ENCODE data around the gene ZNF530.

ZNF530 gene

DNA sequence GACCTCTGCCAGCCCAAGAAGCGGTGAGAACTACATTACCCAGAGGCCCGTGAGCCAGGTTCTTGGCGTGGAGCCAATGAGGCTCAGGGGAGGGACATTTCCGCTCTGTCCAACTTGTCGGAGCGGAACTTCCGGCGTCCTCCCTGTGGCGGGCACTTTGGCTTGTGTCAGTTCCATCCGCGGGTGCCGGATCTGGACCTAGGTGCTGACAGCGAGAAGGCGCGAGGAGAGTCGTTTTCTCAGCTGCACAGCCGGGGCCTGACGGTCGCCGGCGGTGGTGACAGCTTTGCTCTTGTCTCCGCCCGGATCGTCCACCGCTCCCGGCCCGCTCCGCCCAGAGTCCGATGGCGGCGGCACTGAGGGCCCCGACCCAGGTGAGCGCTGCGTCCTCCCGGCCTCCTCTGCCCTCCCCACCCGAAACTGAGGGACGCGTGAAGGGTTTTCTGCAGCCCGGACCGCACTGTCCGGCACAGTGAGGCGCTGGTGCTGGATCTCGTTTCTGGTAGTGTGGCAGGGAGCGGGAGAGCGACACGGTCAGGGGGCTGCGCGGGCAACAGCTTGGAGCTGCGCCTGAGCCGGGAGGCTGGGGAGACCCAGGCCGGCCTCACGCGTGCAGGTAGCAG is at the start of gene ZNF530:
TSS of gene ZNF530 (plus strand) at position 125 of the 623 bp plus-strand sequence. CDS start 4,461 bp downstream, outside the sequence.
- peak within 1 kb of the TSS; percentile 81 for H3K4me3 ChIP-seq
- H3K36me3 ChIP-seq (replicated peaks) = peaks cover 2% of the 10 kb centered on the region; the same call in 1 of the 2 replicates
- H3K4me1 ChIP-seq = peaks cover 4% of the 10 kb centered on the region
- peak; percentile 75 to 94 for DNase-seq (ENCODE audit: low spot score in 2 of 2)
- H3K27me3 ChIP-seq (ENCODE audit: low read depth) = no peaks in the 10 kb centered on the region
- in situ Hi-C loops (cut with MboI; ENCODE audit: low sequenced_read_pairs) = no loop called here
- H3K9me3 ChIP-seq = peaks cover 13% of the 10 kb centered on the region; the same call in 1 of the 2 replicates

DNA sequence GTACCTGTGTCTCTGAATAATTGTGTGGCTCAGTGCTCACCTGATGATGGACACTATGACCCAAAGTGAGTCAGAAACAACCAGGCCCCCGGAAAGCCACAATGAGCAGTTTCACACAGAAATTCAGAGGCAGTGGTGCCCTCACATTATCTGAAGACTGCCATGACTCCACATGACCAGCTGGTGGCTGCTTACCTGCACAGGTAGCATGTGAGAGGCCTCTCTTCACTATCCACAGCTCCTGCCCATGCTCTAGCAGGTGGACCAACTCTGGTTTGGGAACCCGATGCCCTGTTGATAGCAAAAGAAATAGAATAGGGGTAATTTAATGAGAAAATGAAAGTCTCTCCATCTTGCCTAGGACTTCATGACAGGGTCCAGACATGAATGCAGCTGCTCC is 47.3 kb upstream of the ZNF530 start:
- in situ Hi-C loops (cut with MboI; ENCODE audit: low sequenced_read_pairs) = no loop called here
- no peaks in the 10 kb centered on the region for H3K27me3 ChIP-seq (ENCODE audit: low read depth)
- no peak overlapping the region for H3K4me3 ChIP-seq
- no peak for DNase-seq (ENCODE audit: low spot score in 2 of 2)
- H3K9me3 ChIP-seq = peaks cover 8% of the 10 kb centered on the region
- H3K4me1 ChIP-seq = no peaks in the 10 kb centered on the region
- H3K36me3 ChIP-seq (replicated peaks) = peaks cover 68% of the 10 kb centered on the region

DNA sequence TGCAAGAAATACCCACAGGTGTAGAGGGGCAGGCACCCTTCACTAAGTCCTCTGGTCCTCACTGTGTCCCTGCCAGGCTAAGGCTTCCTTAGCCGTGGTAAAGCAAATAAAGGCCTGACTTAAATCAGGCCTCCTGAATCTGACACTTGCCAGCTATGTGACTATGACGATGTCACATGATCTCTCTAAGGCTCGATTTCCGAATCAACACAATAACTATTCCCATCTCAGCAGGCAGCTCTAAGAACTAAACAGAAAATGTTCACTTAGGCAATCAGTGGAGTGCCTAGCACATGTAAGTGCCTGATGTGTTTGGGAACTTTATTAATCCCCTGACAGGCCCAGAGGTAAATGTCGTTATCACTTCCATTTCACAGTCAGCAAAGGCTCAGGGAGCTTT is 42.0 kb upstream of the ZNF530 start:
- H3K4me3 ChIP-seq = no peak overlapping the region
- in situ Hi-C loops (cut with MboI; ENCODE audit: low sequenced_read_pairs) = no loop called here
- peaks cover 23% of the 10 kb centered on the region for H3K36me3 ChIP-seq (replicated peaks)
- no peak for DNase-seq (ENCODE audit: low spot score in 2 of 2)
- H3K9me3 ChIP-seq = peaks cover 4% of the 10 kb centered on the region; the same call in 1 of the 2 replicates
- H3K27me3 ChIP-seq (ENCODE audit: low read depth) = no peaks in the 10 kb centered on the region
- no peaks in the 10 kb centered on the region for H3K4me1 ChIP-seq

DNA sequence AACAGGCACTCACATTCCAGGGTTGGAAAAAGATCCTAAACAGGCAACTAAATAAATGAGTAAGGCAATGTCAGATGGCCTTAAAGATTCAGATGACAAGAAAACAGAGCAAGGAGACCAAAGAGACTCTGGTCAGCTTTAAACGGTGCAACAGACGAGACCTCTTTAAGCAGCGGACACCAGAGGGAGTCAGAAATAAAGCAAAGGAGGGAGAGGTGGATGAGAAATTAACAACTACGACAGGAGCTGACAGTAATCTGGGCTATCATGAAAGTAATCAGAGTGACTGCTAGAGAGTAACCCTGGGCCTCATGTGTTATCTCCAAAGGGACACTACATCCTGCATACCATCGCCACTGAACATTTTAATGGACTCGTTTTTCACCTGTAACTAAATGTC is 41.2 kb upstream of the ZNF530 start:
- H3K27me3 ChIP-seq (ENCODE audit: low read depth) = no peaks in the 10 kb centered on the region
- no peak for DNase-seq (ENCODE audit: low spot score in 2 of 2)
- H3K4me3 ChIP-seq = peak overlapping the region; percentile 75
- peaks cover 22% of the 10 kb centered on the region for H3K36me3 ChIP-seq (replicated peaks)
- in situ Hi-C loops (cut with MboI; ENCODE audit: low sequenced_read_pairs) = no loop called here
- no peaks in the 10 kb centered on the region for H3K4me1 ChIP-seq
- peaks cover 7% of the 10 kb centered on the region for H3K9me3 ChIP-seq

DNA sequence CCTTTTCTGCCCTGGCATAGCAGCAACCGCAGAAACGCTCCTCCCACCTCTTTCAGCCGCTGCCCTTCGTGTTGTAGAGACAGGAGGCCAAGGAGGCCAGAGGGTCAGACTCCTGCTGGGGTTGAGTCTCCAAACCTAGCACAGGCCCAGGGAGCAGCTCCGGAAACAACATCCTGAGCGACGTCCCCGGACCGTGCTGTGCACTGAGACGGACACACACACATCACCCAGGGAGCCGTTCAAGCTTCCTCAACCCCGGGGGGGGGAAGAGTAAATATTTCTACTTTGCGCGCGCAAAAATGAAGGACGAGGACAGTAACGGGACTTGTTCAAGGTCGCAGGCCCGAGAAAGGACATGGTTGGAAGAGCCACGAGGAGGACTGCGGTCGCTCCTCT is 40.7 kb upstream of the ZNF530 start:
- peak in 1 of 2 experiments; percentile 22 for DNase-seq (ENCODE audit: low spot score in 2 of 2)
- Histone ChIP-seq H3K9me3 (peaks cover 10% of the 10 kb centered on the region), H3K4me3 (peak overlapping the region; percentile 75), H3K4me1 (no peaks in the 10 kb centered on the region), H3K27me3 (ENCODE audit: low read depth) (no peaks in the 10 kb centered on the region), H3K36me3 (replicated peaks) (peaks cover 18% of the 10 kb centered on the region)
- in situ Hi-C loops (cut with MboI; ENCODE audit: low sequenced_read_pairs) = no loop called here

DNA sequence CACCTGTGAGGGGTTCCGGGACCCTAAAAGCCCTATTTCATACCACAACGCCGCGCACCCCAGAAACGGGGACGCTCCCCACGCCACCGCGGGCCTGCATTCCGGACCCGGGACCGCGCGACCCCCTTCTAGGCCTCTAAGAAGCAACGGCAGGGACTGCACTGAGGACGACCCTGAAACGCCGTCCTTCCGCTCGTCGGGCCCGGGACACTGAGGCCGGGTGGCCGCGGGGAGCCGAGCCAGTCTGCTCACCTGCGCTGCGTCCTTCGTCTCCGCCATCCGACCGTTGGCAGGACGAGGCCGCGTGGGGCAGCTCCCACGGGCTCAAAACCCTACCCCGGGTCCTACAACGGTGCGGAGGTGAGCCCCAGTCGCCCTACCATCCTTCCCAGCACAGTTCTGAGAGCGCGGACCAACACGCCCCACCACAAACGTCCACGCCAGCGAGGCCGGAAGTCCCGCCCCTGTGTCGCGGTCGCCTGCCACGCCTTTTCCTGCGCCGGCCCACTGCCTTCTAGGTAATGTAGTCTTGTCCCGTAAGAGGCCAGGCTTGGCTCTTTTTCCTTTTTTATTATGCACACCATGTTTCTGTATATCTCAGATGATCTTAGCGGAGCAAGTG is 40.2 kb upstream of the ZNF530 start, which contains the start of gene ZNF550:
TSS of gene ZNF550 (minus strand) at position 460 of the 622 bp plus-strand sequence. CDS start at position 279, 181 bp downstream.
- Histone ChIP-seq H3K9me3 (peaks cover 10% of the 10 kb centered on the region), H3K4me1 (no peaks in the 10 kb centered on the region), H3K27me3 (ENCODE audit: low read depth) (no peaks in the 10 kb centered on the region), H3K36me3 (replicated peaks) (peaks cover 13% of the 10 kb centered on the region), H3K4me3 (peak within 1 kb of the TSS; percentile 75)
- in situ Hi-C loops (cut with MboI; ENCODE audit: low sequenced_read_pairs) = no loop called here
- peak; percentile 70 to 92 for DNase-seq (ENCODE audit: low spot score in 2 of 2)

DNA sequence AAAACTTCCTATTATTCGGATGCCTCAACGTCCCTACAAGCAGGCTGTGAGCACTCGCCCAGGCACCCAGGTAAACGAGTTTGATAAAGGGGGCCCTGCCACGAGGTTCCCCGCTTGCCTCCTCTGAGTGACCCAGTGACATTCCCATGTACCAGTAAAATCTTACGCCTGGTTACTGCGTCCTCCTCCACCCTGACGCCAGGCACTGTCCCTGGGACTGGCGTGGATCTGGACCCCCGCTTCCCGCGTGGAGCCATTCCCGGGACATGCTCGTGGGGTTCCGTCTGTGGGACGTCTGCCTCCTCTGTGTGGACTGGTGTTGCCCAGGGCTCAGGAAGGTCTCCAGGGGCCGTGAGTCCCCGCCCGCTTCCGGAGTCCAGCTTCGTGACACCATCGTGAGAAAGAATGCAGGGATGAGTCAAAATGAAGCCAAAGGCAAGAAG is 39.6 kb upstream of the ZNF530 start:
- peak overlapping the region; percentile 75 for H3K4me3 ChIP-seq
- peaks cover 9% of the 10 kb centered on the region for H3K36me3 ChIP-seq (replicated peaks)
- no peak for DNase-seq (ENCODE audit: low spot score in 2 of 2)
- H3K27me3 ChIP-seq (ENCODE audit: low read depth) = no peaks in the 10 kb centered on the region
- H3K9me3 ChIP-seq = peaks cover 12% of the 10 kb centered on the region
- no peaks in the 10 kb centered on the region for H3K4me1 ChIP-seq
- in situ Hi-C loops (cut with MboI; ENCODE audit: low sequenced_read_pairs) = no loop called here

DNA sequence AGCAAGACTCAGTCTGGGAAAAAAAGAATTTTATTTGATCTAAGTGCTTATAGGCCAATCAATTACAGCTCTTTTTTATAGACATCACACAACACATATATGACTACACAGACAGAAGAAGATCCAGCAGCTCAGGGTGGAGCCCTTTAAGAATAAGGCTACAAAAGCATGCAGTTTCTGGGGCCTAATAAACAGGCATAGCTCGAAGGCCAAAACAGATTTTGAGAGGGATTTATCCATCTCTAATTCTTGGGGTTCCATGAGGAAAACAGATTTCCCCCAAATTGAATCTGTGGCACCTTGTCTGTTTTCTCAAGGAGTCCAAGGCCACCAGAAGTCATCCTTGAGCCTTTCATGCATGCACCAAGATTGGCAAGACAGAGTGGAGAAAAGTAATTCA is 36.1 kb upstream of the ZNF530 start:
- DNase-seq (ENCODE audit: low spot score in 2 of 2) = no peak
- in situ Hi-C loops (cut with MboI; ENCODE audit: low sequenced_read_pairs) = no loop called here
- H3K4me3 ChIP-seq = no peak overlapping the region
- no peaks in the 10 kb centered on the region for H3K27me3 ChIP-seq (ENCODE audit: low read depth)
- H3K9me3 ChIP-seq = peaks cover 30% of the 10 kb centered on the region
- H3K36me3 ChIP-seq (replicated peaks) = no peaks in the 10 kb centered on the region
- no peaks in the 10 kb centered on the region for H3K4me1 ChIP-seq

DNA sequence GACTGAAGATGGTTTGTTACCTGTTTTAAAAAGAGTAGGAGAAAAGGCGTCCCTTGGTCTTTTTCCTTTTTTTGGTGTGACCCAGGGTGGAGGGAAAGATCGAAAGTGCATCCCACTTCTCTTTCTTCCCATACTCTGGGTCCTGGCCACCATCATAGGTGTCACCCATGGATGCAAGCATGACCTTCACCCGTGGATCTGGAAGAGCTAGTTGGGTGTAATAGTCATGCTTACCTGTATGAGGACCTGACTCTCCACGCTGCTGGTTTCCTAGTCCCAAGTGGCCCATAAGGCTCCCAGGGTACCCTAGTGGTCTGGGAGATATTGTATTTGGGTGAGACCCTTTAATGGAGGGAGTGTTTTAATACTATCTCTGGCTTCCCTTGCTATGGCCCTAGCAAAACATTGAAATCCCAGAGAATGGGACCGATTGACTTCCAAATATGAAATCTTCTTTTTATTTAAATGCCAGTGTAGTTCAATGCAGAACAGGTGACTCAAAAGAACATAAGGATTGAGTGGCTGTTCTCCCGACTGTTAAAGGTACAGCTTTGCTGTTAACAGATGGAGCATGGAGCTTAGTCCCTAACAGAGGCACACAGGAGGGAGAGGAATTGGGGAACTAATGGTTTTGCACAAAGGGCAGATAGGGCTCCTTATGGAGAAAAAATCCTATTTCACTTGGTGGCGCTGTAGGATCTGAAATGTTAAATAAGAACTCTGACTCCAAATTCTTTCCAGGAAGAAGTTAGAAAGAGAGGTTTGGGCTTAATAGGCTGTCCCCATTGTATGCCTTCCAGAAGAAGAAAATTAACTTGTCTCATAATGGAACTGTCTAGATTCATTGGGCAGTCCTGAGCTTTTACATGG is 33.1 kb upstream of the ZNF530 start:
- Histone ChIP-seq H3K27me3 (ENCODE audit: low read depth) (no peaks in the 10 kb centered on the region), H3K4me3 (no peak overlapping the region), H3K9me3 (peaks cover 28% of the 10 kb centered on the region), H3K36me3 (replicated peaks) (no peaks in the 10 kb centered on the region), H3K4me1 (no peaks in the 10 kb centered on the region)
- no peak for DNase-seq (ENCODE audit: low spot score in 2 of 2)
- in situ Hi-C loops (cut with MboI; ENCODE audit: low sequenced_read_pairs) = no loop called here

DNA sequence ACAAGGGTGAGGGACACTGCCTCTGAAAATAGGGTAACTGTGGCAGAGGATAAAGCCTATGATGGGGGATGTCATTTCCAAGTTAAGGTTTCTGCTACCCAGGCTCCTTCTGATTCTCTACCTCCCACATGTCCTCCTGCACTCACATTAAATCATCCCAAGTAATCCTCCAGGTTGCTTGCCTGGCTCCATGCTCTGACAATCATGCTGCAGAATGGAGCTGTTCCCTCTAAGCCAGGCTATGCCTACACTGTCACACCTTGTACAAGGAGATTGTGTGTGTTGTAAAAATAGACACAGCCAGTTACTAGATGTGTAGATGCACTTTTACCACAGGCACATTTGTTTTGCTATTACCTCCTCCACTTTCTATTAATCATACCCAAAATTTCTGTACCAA is 29.0 kb upstream of the ZNF530 start:
- no peak for DNase-seq (ENCODE audit: low spot score in 2 of 2)
- in situ Hi-C loops (cut with MboI; ENCODE audit: low sequenced_read_pairs) = no loop called here
- Histone ChIP-seq H3K4me3 (no peak overlapping the region), H3K36me3 (replicated peaks) (peaks cover 27% of the 10 kb centered on the region), H3K9me3 (peaks cover 37% of the 10 kb centered on the region), H3K27me3 (ENCODE audit: low read depth) (no peaks in the 10 kb centered on the region), H3K4me1 (no peaks in the 10 kb centered on the region)

DNA sequence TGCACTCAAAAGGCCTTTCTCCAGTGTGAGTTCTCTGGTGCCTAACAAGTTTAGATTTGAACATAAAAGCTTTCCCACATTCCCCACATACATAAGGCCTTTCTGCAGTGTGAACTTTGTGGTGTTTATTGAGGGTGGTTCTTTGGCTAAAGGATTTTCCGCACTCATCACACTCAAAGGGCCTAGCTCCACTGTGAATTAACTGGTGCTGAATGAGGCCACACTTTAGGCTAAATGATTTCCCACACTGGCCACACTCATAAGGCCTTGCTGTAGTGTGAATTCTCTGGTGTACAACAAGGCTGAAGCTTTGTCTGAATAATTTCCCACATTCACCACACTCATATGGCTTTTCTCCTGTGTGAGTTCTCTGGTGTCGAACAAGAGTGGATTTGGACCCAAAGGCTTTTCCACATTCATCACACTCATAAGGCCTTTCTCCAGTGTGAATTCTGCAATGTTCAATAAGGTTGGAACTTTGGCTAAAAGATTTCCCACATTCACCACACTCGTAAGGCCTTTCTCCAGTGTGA is 27.2 kb upstream of the ZNF530 start:
- in situ Hi-C loops (cut with MboI; ENCODE audit: low sequenced_read_pairs) = no loop called here
- Histone ChIP-seq H3K36me3 (replicated peaks) (peaks cover 35% of the 10 kb centered on the region), H3K9me3 (peaks cover 35% of the 10 kb centered on the region)

DNA sequence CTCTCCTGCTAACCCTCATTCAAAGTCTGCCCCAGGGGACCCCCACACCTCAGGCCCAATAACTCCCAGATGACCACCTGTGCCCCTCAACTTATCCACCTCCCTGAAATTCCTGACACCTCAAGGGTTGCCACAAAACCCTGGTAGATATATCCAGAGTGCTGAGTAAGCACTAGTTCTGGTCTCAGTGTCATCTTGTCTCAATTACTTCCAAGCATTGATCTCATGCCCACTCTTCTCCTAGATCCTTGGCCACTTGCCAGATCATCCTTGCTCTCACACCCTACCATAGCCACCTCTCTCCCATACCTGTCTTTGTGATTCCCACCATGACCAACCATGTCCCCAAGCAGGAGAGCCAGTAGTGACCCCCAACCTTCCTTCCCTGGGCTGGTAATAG is 23.0 kb upstream of the ZNF530 start:
- Histone ChIP-seq H3K9me3 (peaks cover 35% of the 10 kb centered on the region), H3K4me1 (no peaks in the 10 kb centered on the region; the same call in 1 of the 2 replicates), H3K36me3 (replicated peaks) (peaks cover 35% of the 10 kb centered on the region), H3K27me3 (ENCODE audit: low read depth) (no peaks in the 10 kb centered on the region), H3K4me3 (no peak overlapping the region)
- in situ Hi-C loops (cut with MboI; ENCODE audit: low sequenced_read_pairs) = no loop called here
- no peak for DNase-seq (ENCODE audit: low spot score in 2 of 2)

More for the DNA sequence above, 27.2 kb upstream of the ZNF530 start:
- Histone ChIP-seq H3K27me3 (ENCODE audit: low read depth) (no peaks in the 10 kb centered on the region), H3K4me1 (no peaks in the 10 kb centered on the region), H3K4me3 (no peak overlapping the region)
- no peak for DNase-seq (ENCODE audit: low spot score in 2 of 2)

DNA sequence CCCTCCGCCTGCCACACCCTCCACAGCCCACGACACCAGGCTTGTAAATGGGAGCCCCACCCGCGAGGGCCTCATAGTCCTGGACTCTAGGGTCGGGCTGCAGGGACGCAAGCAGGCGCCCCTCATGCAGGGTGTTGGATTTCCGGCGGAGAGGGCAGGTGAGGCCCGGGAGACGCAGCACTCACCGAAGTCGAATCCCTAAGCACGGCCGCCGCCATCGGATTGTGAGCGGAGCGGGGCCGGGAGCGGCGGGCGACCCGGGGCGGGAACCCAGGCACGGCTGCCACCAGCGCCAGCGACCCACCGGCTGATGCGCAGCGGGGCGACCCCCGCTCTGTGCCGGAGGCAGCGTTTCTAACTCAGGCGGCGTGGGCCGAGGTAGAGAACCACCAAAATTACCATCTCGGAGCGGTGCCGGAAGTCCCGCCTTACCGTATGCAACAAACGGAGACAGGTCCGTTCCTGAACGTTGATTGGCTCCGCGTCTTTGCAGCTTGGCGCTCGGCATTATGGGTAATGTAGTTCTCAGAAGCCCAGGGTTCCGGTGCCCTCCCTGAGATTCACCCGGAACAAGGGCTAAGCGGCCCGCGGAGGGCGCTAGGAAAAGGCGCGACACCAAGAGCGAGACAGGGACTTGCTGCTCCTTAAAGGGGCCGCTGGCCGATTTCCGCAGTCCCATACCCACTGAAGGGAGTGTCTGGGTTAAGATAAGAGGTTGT is 21.0 kb upstream of the ZNF530 start, which contains the start of gene ZNF416:
TSS of gene ZNF416 (minus strand) at position 425 of the 719 bp plus-strand sequence. CDS start at position 218, 207 bp downstream.
- H3K9me3 ChIP-seq = peaks cover 21% of the 10 kb centered on the region
- no peaks in the 10 kb centered on the region for H3K27me3 ChIP-seq (ENCODE audit: low read depth)
- peak within 1 kb of the TSS; percentile 67 for H3K4me3 ChIP-seq
- H3K36me3 ChIP-seq (replicated peaks) = peaks cover 21% of the 10 kb centered on the region
- peak; percentile 94 to 96 for DNase-seq (ENCODE audit: low spot score in 2 of 2)
- in situ Hi-C loops (cut with MboI; ENCODE audit: low sequenced_read_pairs) = no loop called here
- H3K4me1 ChIP-seq = no peaks in the 10 kb centered on the region; the same call in 1 of the 2 replicates
